Hepatocyte (in vitro differentiated cells): Measurements from ENCODE around the gene MIEF1.

Source experiments
- EZH2 ChIP-seq: fragments of 200-600 bp; sonication (generic); IDR thresholded peaks from 2 replicates; pipeline ENCODE4 v1.6.1; 2016; ENCODE audit warnings: antibody characterized with exemption, mild to moderate bottlenecking, borderline replicate concordance
- EZH2phosphoT487 ChIP-seq: fragments of 200-600 bp; sonication (generic); IDR thresholded peaks from one replicate; pipeline ENCODE4 v1.6.1; 2018; ENCODE audit warnings: antibody characterized with exemption, mild to moderate bottlenecking, low read depth, moderate library complexity; ENCODE audit not compliant: unreplicated experiment, severe bottlenecking
- TF ChIP-seq, protein P1 (sequence below): fragments of 200-600 bp; sonication (generic); IDR thresholded peaks from 2 replicates; pipeline ENCODE4 v1.5.1; 2016; ENCODE audit warnings: antibody characterized with exemption, mild to moderate bottlenecking; ENCODE audit not compliant: poor library complexity

DNA sequence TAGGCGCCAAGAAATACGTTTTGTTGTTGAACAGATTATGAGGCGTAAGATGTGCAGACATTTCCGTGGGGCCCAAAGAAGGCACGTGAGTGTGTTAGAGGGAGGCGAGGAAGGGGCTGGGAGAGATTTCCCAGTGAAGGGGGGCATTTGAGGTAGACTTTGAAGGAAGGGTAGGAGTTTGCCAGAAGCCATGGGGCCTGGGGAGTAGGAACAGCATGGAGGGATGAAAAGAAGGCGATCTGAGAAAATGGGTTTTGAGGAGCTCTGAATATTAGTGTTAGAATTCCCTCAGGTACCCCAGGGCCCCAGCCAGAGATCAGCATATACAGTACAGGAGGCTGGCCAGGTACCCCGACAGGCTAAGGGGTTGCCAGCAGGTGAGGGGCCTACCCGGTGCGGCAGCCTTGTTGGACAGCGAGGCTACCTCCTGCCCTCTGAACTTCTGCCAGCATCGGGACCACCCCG is 414 bp upstream of the MIEF1 start:
- TF ChIP-seq, protein P1, sequence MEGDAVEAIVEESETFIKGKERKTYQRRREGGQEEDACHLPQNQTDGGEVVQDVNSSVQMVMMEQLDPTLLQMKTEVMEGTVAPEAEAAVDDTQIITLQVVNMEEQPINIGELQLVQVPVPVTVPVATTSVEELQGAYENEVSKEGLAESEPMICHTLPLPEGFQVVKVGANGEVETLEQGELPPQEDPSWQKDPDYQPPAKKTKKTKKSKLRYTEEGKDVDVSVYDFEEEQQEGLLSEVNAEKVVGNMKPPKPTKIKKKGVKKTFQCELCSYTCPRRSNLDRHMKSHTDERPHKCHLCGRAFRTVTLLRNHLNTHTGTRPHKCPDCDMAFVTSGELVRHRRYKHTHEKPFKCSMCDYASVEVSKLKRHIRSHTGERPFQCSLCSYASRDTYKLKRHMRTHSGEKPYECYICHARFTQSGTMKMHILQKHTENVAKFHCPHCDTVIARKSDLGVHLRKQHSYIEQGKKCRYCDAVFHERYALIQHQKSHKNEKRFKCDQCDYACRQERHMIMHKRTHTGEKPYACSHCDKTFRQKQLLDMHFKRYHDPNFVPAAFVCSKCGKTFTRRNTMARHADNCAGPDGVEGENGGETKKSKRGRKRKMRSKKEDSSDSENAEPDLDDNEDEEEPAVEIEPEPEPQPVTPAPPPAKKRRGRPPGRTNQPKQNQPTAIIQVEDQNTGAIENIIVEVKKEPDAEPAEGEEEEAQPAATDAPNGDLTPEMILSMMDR, result no peak
- TF ChIP-seq EZH2 (no peak), EZH2phosphoT487 (no peak)
